ENCODE results near the gene CNNM4.

- TF ChIP-seq CTCF (IDR thresholded peaks at IDR 0.05) (no peak), POLR2A (IDR thresholded peaks at IDR 0.05) (no peak), POLR2AphosphoS5 (IDR thresholded peaks at IDR 0.05) (no peak)
These were observed 99.0 kb downstream of the CNNM4 start for GRCh38 chr2:96859681-96860064.
